HG03159 (cell line): ENCODE results near the gene RAP2A.

Experiments
- ATAC-seq: cut with Tn5 transposase; IDR thresholded peaks from one replicate; pipeline ENCODE4 v1.9.1; 2021; ENCODE audit warnings: mild to moderate bottlenecking, moderate library complexity; ENCODE audit not compliant: unreplicated experiment

Gene RAP2A

GRCh38 chr13:97492684-97493371 is 58.9 kb downstream of the RAP2A start:
- no peak for ATAC-seq

GRCh38 chr13:97493456-97493855 is 59.5 kb downstream of the RAP2A start:
- ATAC-seq, result no peak

DNA sequence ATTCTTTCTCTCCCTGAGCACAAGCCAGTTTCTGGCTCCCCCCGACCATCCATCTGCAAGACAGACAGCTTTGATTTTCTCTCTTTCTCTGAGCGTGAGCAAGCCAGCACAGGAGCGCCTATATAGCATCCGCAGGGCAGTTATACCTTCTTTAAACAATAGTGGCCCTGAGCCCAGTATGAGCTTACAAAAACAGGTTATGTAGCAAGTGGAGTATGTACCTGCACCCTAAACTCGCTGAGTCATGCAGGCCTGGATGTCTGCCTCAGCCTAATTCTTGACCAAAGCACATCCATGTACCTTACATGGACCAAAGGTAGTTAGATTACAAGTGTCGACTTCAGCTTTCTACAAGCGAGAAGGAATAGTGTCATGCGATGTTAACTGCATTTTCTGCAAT is 61.7 kb downstream of the RAP2A start:
- no peak for ATAC-seq

DNA sequence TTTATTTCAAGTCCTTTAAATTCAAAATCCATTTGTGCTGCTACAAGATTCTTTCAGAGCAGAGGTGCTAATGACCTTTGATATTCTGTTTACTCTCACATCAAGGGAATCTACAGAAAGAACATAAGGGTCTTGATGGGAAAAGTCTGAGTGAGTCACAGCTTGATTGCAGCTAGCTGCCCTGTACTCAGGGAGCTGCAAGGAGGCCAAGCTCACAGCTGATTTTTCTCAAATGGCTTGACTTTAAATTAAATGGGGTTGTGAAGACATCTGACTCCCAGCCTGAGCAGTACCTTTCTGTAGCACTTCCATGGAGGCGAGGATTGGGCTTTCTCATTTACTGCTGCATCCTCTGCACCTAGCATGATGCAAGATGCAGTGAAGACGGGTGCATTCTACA is 62.5 kb downstream of the RAP2A start:
- ATAC-seq, result no peak

- ATAC-seq, result no peak
Measured at GRCh38 chr13:97497400-97497799, 63.4 kb downstream of the RAP2A start.

DNA sequence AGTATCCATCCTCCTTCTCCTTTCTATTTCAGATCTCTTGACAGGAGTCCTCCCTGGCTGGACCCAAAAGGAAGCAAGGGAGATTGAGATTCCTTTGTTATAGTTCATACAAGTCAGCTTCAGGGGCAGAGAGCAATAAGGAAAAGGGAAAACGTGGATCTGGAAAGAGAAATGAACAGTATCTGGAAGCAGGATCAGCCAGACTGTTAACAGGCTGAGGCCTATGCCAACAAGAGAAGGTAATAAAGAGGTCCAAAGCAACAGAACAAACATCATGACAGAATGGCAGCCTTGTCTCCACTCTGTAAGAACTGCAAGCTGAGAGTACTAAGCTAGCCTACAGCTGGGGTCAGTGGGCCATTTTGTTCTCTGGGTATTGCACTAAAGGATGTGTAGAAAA is 64.5 kb downstream of the RAP2A start:
- no peak for ATAC-seq

- no peak for ATAC-seq
Measured at GRCh38 chr13:97499181-97499580, 65.2 kb downstream of the RAP2A start.

GRCh38 chr13:97502181-97502580 is 68.2 kb downstream of the RAP2A start:
- ATAC-seq, result no peak

- no peak for ATAC-seq
Measured at GRCh38 chr13:97502706-97503105, 68.7 kb downstream of the RAP2A start.

DNA sequence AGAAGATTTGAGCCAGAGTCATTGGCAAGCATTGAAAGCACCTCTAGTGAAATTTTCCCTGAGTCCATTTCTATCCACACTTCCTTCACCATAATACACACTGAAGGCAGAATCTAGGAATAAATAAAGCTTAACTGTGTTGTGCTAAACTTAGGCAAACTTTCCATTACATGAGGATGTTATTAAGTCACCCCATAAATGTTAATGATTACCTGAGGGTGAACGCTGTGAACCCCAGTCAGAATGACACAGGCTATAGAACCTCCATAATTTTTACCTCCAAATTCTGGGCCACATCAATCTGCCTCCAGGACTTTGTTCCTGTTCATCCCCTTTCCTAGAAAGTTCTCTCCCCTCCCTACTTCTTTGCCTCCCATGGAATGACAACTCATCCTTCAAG is 71.0 kb downstream of the RAP2A start:
- ATAC-seq, result no peak

DNA sequence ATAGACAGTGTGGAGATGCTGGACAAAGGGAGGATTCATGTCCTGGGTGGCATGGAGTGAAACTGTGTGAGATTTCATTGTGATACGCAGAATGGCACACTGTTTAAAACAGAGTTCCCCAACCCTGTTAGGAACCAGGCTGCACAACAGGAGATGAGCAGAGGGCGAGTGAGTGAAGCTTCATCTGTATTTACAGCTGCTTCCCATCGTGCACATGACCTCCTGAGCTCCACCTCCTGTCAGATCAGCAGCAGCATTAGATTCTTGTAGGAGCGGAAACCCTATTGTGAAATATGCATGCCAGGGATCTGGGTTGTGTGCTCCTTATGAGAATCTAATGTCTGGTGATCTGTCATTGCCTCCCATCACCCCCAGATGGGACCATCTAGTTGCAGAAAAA is 72.5 kb downstream of the RAP2A start:
- no peak for ATAC-seq

DNA sequence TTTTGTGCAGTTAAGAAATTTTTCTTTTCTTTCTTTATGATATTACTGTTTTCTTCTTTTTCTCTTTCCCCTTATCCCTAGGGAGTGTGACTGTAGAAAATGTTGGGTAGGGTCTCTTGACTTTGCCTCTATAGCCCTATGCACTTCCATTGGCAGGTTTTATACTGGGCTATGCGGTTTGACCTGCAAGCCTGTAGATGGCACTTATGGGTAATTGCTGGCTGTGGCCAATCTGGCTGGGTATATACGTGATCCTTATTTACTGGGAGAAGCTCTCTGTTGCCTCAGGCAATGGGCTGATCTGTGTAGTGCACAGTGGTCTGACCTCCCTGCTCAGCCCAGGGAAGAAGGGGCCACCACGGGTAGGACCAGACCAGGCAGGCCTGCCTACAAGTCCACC is 78.8 kb downstream of the RAP2A start:
- no peak for ATAC-seq

DNA sequence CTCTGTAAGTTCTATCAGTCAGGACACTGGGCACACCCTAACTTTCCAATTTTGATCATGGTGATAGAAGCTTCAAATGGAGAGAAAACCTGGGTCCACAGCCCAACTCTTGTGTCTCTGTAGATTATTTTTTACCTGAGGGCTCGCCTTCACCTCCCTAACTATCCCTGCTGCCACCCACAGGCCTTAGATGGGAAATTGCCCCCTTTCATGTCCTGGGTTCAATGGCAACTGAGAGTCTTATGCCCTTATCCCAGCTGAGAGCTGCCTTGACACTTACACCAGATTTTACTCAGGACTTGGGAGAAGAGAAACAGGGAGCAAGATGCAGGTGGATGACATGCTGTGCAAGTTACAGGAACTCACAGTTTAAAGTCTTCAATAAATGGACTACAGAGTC is 81.7 kb downstream of the RAP2A start:
- no peak for ATAC-seq

- ATAC-seq, result no peak
Measured at GRCh38 chr13:97517967-97518366, 84.0 kb downstream of the RAP2A start.
